Activated T-cell treated with anti-CD3 and anti-CD28 coated beads for 1 hour (primary cell): ENCODE measurements around the gene HYI.
"Not testable (repeated sequence)": the region's sequence is repeated elsewhere in the genome, so short reads cannot be mapped to it uniquely, and the experiment has no call there.

Source experiments
- DNase-seq: peaks from one replicate; pipeline ENCODE4 v3.0.0-alpha.2; 2020; ENCODE audit warnings: low read depth

HYI gene

DNA sequence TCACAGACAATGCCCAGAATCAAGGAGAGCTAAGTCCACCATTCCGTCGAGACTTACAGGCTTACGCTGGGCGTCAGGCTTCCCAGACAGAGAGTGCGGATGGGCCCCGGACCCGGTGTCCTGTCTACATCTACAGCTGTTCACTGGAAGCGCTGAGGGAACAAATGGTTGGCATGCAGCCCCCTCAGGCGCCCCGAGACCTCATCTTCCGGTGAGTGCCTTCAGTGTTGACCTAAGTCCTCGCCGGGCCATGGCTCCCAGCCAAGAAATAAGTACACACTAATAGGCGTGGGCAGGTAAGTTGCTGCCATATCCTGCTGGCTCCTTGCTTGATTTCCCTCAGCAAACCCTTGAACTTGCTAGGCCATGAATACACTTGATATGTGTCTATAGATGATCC lies 26.2 kb downstream of the HYI start:
- no peak for DNase-seq

DNA sequence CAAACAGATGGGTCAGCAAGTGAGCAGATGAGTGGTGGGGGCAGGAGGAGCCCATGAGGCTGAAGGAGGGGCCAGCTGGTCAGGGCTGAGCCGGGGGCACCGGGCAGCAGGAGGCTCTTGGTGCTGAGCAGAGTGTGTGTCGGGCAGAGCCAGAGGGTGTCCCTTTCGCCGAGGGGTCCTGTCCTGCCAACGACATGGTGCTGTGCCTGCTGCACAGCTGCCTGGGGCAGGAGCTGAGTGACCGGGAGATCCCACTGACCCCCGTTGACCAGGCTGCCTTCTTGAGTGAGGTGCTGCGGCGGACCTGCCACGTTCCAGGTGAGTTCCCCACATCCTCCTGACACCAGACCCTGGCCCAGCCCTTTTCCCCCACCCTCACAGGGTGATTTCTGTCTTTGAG lies 27.5 kb downstream of the HYI start:
- no peak for DNase-seq

DNA sequence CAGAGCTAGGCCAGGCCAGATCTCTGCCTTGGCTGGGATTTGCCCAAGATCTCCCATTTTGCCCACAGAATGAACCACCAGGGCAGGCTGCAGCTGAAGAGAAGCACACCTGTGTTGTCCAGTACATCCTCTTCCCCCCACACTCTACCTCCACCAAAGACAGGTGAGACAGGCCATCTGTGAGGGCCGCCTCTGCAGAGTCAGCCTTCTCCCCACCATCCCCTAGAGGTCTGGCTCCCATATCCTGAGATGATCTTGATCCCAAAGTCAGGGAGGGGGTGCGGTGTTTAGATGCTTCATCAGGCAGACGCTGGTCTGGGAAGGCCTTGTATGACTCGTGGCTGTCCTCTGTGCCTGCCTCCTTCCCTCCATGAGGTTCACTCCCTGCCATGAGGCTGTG lies 28.7 kb downstream of the HYI start:
- no peak for DNase-seq

DNA sequence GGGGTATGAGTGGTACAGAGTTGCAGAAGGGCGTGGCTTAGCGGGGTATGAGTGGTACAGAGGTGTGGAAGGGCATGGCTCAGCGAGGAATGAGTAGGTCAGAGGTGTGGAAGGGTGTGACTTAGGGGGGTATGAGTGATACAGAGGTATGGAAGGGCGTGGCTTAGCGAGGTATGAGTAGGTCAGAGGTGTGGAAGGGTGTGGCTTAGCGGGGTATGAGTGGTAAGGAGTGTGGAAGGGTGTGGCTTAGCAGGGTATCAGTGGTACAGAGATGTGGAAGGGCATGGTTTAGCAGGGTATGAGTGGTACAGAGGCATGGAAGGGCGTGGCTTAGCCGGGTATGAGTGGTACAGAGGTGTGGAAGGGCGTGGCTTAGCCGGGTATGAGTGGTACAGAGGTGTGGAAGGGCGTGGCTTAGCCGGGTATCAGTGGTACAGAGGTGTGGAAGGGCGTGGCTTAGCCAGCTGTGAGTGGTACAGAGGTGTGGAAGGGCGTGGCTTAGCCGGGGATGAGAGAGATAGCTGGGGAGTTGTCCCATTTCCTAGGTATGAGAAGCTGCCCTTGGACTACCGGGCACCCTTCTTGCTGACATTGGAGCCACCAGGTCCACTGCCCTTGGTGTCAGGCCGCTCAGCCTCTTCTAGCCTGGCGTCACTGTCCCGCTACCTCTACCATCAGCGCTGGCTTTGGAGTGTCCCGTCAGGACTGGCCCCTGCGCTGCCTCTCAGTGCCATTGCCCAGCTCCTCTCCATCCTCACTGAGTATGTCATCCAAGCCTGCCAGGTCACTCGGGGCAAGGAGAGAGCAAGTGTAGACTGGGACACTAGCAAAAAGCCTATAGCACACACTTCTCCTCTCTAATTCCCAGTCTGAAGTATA lies 29.8 kb downstream of the HYI start:
- DNase-seq: no peak

DNA sequence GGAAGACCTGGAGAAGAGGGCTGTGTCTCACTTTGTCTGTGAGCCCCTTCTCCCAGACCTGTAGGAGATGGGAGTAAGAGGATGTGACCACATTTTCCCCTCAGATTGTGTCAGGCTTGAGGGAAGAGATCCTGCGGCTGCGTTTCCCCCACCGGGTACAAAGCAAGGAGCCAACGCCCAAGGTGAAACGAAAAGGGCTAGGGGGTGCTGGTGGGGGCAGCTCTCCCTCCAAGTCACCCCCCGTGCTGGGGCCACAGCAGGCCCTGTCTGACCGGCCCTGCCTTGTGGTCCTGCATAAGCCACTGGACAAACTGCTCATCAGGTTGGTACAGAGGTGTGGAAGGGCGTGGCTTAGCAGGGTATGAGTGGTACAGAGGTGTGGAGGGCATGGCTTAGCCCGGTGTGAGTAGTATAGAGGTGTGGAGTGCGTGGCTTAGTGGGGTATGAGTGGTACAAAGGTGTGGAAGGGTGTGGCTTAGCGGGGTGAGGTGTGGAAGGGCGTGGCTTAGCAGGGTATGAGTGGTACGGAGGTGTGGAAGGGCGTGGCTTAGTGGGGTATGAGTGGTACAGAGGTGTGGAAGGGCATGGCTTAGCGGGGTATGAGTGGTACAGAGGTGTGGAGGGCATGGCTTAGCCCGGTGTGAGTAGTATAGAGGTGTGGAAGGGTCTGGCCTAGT lies 30.6 kb downstream of the HYI start:
- no peak for DNase-seq

DNA sequence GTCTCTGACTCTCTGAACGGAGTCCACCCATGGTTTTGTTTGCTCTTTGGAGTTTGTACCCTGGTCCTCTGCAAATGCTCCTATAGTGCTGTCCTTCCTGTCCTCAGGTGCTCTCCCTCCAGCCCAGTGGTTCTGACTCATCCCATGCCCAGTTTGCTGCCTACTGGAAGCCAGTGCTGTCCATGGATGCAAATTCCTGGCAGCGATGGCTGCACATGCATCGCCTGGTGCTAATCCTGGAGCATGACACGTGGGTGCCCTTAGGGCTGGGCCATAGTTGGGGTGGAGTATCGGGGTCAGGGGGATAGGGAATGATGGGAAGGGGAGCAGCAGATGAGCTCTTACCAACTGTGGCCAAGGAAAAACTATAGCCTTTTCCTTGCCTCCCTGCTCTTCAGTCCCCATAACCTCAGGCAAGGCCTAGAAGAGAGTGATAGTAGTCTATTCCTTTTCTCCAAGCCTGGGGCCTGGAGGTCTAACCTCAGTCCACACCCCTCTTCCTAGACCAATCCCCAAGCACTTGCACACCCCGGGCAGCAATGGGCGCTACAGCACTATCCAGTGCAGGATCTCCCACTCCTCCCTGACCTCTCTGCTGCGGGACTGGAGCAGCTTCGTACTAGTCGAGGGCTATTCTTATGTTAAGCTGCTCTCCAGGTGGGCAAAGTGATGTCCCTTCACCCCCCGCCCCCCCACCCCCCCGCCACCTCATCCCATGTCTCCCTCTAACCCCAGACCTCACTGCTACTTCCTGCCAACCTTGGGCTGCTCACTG lies 31.6 kb downstream of the HYI start:
- DNase-seq: no peak

DNA sequence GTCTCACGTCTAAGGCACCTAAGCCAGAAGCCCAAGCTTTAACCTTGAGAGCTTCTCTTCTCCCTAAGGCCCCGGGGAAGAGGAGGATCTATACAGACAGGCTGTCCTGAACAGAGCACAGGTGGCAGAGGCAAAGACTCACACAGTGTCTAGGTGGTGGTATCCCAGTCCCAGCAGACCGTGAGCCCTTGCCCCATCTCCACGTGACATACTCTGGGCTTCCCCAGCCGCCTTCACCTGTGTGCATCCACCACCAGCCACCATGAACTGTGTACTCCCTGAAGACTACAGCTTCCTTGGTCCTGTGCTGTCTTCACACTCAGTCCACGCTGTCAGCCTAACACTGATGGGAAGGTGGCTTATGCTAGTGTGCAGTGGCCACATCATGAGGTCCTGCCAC lies 32.3 kb downstream of the HYI start:
- DNase-seq: no peak

DNA sequence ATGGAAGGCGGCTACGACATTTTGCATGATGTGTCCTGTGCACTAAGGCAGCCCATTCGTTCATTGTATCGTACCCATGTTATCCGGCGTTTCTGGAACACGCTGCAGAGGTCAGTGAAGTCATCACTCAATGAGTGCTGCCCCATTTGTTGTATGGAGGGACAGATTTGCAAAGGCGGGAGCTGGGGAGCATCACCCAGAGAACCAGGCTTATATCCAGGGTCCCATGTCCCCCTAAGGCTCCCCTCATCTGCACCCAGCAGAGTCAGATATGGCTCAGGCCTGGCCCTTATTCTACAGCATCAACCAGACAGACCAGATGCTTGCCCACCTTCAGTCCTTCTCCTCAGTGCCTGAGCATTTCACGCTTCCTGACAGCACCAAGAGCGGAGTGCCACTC lies 32.9 kb downstream of the HYI start:
- DNase-seq: no peak

DNA sequence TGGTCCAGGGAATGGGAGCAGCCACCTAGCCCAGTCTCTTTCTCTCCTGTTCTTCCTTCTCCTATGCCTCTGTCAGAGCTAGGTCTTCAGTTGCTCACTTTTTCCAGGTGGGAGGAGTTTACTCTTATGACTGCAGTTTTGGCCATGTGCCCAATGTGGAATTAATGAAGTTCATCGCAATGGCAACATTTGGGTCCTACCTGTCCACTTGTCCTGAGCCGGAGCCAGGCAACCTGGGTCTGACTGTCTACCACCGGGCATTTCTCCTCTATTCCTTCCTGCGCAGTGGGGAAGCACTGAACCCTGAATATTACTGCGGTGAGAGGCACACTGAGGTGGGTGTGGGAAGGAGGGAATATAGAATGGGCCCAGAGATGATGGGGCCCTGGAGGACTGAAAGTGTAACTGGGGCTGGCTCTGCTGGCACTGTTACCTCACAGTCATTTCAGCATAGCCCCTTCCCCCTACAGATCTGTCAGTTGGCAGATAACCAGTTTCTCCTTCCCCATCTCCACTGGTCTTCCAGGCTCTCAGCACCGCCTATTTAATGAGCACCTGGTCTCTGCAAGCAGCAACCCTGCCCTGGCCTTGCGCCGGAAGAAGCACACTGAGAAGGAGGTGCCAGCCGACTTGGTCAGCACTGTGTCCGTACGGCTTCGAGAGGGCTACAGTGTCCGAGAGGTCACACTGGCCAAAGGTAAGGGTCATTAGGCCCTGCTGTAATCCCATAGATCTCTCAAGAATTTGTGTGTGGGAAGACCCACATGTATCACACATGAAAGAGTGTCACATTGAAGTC lies 33.9 kb downstream of the HYI start:
- DNase-seq: no peak

DNA sequence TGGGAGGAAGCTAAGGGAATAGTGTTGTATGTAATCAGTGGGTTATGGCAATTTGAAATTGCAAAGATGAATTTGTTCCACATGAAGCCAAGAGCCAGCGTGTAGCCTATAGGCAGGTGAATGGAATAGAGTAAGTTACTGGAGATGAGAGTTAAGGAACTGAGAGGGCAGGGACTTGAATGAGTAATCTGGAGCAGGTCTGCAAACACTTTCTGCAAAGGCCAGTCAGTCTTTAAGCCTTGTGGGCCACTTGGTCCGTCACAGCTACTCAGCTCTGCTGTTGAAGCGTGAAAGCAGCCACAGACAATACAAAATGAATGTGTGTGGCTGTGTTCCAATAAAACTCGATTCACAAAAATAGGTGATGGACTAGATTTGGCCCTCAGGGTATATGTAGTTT lies 34.9 kb downstream of the HYI start:
- DNase-seq: no peak

DNA sequence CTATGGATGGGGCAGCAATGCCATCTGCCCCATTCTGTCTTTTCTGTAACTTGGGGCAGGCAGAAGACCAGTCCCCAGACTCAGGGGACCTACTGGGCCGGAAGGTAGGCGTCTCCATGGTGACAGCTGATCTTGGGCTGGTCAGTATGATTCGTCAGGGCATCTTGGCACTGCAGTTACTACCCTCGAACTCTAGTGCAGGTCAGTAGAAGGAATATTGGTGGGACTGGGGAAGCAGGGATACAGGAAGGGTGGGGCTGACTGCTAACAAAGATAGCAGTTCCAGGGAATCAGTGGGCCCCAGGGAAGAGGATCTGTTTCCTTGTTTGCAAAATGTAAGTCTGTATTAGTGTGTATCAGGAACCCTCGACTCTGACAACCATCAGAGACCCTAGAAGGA lies 37.8 kb downstream of the HYI start:
- DNase-seq: no peak

DNA sequence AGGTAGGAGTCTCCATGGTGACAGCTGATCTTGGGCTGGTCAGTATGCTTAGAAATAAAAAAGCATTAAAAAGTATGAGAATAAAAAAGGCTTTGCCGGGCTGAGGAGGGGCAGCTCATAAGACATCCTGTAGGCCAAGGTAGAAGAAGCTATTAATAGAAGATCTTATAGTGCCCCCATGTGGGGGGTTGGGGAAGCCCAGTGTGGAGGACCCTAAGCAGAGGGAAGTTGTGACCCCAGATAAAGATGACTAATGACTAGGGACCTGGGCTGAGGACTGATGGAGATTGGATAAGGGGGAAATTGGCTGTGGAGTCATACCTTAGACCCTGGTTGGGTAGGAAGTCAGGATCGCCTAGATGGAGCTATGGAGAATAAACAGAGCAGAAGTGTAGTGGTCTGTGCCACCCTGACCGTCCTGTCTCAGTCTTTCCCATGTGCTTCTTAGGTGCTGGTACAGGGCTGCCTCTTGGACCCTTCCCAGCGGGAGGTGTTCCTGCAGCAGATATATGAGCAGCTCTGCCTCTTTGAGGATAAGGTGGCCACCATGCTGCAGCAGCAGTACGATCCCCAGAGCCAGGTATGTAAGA lies 39.0 kb downstream of the HYI start:
- peak; percentile 53 for DNase-seq

DNA sequence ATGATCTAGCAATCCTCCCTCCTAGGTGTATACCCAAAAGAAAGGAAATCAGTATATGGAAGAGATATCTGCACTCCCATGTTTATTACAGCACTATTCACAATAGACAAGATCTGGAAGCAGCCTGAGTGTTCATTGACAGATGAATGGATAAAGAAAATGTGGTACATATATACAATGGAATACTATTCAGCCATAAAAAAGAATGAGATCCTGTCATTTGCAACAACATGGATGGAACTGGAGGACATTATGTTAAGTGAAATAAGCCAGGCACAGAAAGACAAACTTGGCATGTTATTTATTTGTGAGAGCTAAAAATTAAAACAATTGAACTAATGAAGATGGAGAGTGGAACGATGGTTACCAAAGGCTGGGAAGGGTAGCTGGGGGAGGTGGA lies 40.3 kb downstream of the HYI start:
- not testable (repeated sequence) for DNase-seq

DNA sequence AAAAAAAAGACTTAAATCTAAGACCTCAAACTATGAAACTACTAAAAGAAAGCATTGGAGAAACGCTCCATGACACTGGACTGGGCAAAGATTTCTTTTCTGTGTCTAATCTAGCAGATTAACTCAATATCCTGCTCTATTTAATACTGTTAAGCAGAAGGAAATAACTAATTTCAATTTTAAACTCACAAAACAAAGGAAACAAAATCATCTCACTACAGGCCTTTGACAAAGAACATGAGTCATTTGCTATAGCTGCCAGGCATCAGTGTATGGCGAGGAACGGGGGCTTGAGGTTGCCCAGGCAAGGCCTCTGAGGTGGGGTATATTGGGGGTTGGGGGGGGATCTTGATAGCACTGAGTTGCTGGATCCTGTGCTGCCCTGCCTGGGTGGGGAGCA lies 43.2 kb downstream of the HYI start:
- no peak for DNase-seq

DNA sequence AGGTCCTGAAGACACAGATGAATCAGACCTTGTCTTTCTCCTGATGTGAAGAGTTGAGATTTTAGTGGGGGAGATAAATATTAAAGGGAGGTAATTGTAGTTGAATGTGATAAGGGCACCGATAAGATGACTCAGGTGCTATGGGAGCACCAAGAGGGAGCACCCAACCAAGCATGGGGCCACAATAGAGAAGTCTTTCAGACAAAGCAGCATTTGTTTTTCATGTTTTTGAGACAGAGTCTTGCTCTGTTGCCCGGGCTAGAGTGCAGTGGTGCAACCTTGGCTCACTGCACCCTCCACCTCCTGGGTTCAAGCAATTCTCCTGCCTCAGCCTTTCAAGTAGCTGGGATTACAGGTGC lies 47.9 kb downstream of the HYI start:
- DNase-seq: no peak

DNA sequence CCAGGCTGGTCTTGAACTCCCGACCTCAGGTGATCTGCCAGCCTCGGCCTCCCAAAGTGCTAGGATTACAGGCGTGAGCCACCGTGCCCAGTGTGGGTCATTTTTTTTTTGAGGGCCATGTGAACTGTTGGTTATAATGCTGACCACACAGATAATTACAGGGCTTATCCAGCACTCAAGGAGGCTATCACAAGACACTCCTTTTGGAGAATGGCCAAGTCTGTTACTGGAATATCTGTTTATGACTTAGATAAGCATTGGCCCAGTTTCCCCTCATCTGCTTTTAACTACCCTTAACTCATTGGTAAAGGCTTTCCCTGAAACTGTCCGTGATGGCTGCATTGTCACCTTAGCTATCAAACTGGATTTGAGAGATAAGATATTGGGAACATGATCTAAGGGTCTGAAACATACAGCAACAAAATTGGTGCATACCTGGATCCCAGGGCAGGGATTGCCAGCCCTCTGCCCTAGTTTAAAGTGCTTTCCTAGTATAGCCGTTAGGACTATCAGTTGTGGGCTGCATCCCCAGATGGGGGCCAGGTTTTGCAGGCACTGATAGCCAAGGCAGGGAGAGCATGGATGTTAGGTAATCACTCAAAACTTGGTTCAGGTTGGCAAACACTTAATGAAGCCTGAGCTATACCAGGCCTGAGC lies 48.4 kb downstream of the HYI start:
- no peak for DNase-seq

DNA sequence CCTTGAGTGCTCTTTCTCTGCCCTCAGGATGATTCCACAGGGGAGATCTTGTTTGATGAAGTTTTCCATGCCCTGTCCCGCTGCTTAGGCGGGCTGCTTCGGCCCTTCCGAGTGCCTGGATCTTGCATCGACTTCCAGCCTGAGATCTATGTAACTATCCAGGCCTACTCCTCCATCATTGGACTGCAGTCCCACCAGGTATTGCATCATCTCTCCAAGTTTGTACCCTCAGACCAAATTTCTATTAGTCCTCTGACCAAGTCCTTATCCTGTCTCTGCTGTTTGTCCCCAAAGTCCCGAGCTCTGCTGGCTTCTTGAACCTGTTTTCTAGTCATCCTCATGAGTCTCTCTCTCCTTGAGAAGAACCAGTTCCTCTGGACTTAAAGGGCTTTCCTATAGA lies 49.4 kb downstream of the HYI start:
- no peak for DNase-seq

DNA sequence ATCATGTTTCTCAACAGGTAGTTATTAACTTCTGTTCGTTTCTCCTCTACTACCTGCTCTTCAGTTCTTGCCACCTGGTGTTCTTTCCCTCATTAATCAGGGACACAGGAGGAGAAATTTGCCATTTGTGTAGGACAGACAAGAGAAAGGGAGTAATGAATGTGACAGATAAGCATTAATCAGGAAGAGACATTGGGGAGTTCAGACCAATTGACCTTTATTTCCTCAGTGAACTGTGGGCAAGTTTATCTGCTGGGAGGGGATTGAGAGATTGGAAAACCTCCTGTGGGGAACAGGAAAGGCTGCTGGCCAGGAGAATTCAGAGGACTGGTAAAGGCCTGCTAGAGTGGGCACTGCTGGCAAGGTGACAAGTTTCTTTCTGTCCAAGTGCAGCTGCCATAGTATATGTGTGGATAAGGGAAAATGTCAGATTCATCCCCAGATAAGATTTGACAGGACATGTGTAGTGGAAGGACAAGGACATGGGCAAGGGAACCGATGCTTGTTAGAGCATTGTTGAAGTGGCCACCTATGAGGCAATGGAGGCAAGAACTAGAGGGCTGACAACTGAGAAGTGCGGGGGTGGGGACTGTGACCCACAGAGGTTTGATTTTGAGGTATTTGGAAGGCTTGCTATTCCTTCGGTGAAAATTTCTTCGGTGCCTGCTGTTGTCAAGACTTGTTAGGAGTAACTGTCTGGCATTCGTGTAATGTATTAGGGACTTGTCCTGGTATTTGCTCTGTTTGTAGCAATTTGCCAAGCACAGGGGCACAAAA lies 51.5 kb downstream of the HYI start:
- DNase-seq: no peak
